HepG2 (cell line): ENCODE data around the gene FRMD4A. TPM values are rescaled to one million over a fixed set of nuclear protein-coding genes. Genes with fewer than 3 reads are reported as not detected.

Source experiments
- ATAC-seq: fragments of 200-7000 bp; cut with Tn5 transposase; 3 replicates; pipeline ENCODE4 v1.9.1; 2020; ENCODE audit warnings: mild to moderate bottlenecking, moderate library complexity
- BruUV-seq: library from RNA; stranded (reverse); fragments of 400-500 nt; replicated peaks from 2 replicates; lab custom pipeline; 2021; lab: Mats Ljungman, UMichigan
- CTCF ChIA-PET: fragments of 300-600 bp; formaldehyde crosslinking; extraction: SDS; loops from one replicate; lab custom pipeline; 2021; ENCODE audit warnings: low total read pairs, inconsistent platforms, low intra/inter-chr PET ratio; lab: Yijun Ruan, JAX
- POLR2A ChIA-PET: fragments of 350-600 bp; sonication (Branson Sonifier 250); formaldehyde crosslinking; loops from one replicate; lab custom pipeline; 2020; ENCODE audit warnings: antibody characterized with exemption, inconsistent platforms; lab: Yijun Ruan, JAX
- DNase-seq: peaks from one replicate; pipeline ENCODE4 v3.0.0-alpha.2; 2015; ENCODE audit warnings: low spot score
- FAIRE-seq: peaks from 3 replicates; lab custom pipeline; 2011; peaks lifted over from hg19 to GRCh38; lab: Jason Lieb, UNC
- H2AFZ ChIP-seq: one replicate; pipeline ENCODE4 v1.6.1; 2011; ENCODE audit warnings: low read length, inconsistent platforms
- H3K27ac ChIP-seq: fragments of 300-600 bp; 3 replicates; pipeline ENCODE4 v1.8.0; 2011; ENCODE audit warnings: mixed run types, mild to moderate bottlenecking, mixed read lengths, low read length, inconsistent platforms; ENCODE audit not compliant: insufficient read depth; ENCODE audit errors: extremely low read length
- H3K27me3 ChIP-seq, 2 experiments: fragments of 200-600 bp in 1 of 2; 2 replicates in 1 of 2; 3 replicates in 1 of 2; pipeline versions ENCODE4 v1.6.0 to v1.8.0; 2011; ENCODE audit warnings: low read length in 2 of 2, mild to moderate bottlenecking in 2 of 2, moderate library complexity in 2 of 2, inconsistent platforms in 1 of 2; ENCODE audit not compliant: insufficient read depth in 2 of 2, control insufficient read depth in 1 of 2
- H3K36me3 ChIP-seq, 2 experiments: fragments of 200-600 bp in 1 of 2; replicated peaks in 1 of 2; 2 replicates in 1 of 2; 3 replicates in 1 of 2; pipeline versions ENCODE4 v1.5.1 to v1.8.0; 2011; ENCODE audit warnings: low read length in 2 of 2, inconsistent platforms in 1 of 2; ENCODE audit not compliant: insufficient read depth in 2 of 2, control insufficient read depth in 1 of 2
- H3K4me1 ChIP-seq: 2 replicates; pipeline ENCODE4 v1.5.1; 2012; ENCODE audit warnings: low read length, inconsistent platforms; ENCODE audit not compliant: insufficient read depth
- H3K4me2 ChIP-seq: 2 replicates; pipeline ENCODE4 v1.6.0; 2011; ENCODE audit warnings: low read depth, low read length, inconsistent platforms
- H3K4me3 ChIP-seq, 3 experiments: fragments of 200-600 bp in 1 of 3; sonication (generic), shearing (Covaris generic) in 1 of 3; replicated peaks in 1 of 3; 2 replicates each; pipeline ENCODE4 v1.5.1; 2011 to 2016; ENCODE audit warnings: low read length in 3 of 3, inconsistent platforms in 2 of 3, low read depth in 2 of 3, mild to moderate bottlenecking in 2 of 3, control low read depth in 1 of 3, mixed read lengths in 1 of 3; ENCODE audit not compliant: insufficient read depth in 1 of 3
- H3K79me2 ChIP-seq: one replicate; pipeline ENCODE4 v1.6.1; 2011; ENCODE audit warnings: low read length, inconsistent platforms; ENCODE audit not compliant: insufficient read depth
- H3K9ac ChIP-seq: 2 replicates; pipeline ENCODE4 v1.6.0; 2011; ENCODE audit warnings: mild to moderate bottlenecking, low read depth, low read length, inconsistent platforms; ENCODE audit not compliant: insufficient read depth
- H3K9me3 ChIP-seq: 2 replicates; pipeline ENCODE4 v1.5.1; 2012; ENCODE audit warnings: mild to moderate bottlenecking, low read length
- H4K20me1 ChIP-seq: 2 replicates; pipeline ENCODE4 v1.6.0; 2011; ENCODE audit warnings: inconsistent platforms, mild to moderate bottlenecking, low read length, moderate library complexity; ENCODE audit not compliant: insufficient read depth
- AHR ChIP-seq: IDR thresholded peaks from 2 replicates; pipeline ENCODE4 v1.6.1; 2018; ENCODE audit warnings: missing genetic modification reagents, missing compliant biosample characterization
- CBX5 ChIP-seq: sonication (generic); formaldehyde crosslinking; IDR thresholded peaks from 2 replicates; pipeline ENCODE4 v1.4.0; 2020; ENCODE audit warnings: missing genetic modification reagents, borderline replicate concordance
- EEA1 ChIP-seq: sonication (generic); formaldehyde crosslinking; IDR thresholded peaks from 2 replicates; pipeline ENCODE4 v1.5.1; 2020; ENCODE audit warnings: mild to moderate bottlenecking, missing genetic modification reagents, borderline replicate concordance
- EHMT2 ChIP-seq: fragments of 200-600 bp; sonication (generic); IDR thresholded peaks from 2 replicates; pipeline ENCODE4 v1.7.0; 2017; ENCODE audit warnings: antibody characterized with exemption, low read depth, low read length, borderline replicate concordance
- FOXA3 ChIP-seq: IDR thresholded peaks from 2 replicates; pipeline ENCODE4 v1.6.1; 2016; ENCODE audit warnings: missing genetic modification reagents, missing compliant biosample characterization
- KAT8 ChIP-seq: IDR thresholded peaks from 2 replicates; pipeline ENCODE4 v1.6.1; 2016; ENCODE audit warnings: missing genetic modification reagents, missing compliant biosample characterization
- MATR3 ChIP-seq: sonication (generic); formaldehyde crosslinking; IDR thresholded peaks from 2 replicates; pipeline ENCODE4 v1.4.0; 2020; ENCODE audit warnings: missing genetic modification reagents
- MXI1 ChIP-seq: IDR thresholded peaks from 3 replicates; pipeline ENCODE4 v1.6.1; 2012; ENCODE audit warnings: low read depth, low read length, inconsistent platforms, borderline replicate concordance
- POLR2A ChIP-seq, 2 experiments: IDR thresholded peaks; 2 replicates each; pipeline ENCODE4 v1.6.1; 2011; ENCODE audit warnings: low read depth in 2 of 2, low read length in 2 of 2, mild to moderate bottlenecking in 1 of 2, moderate library complexity in 1 of 2; ENCODE audit not compliant: insufficient read depth in 1 of 2
- SNAPC5 ChIP-seq: sonication (generic); formaldehyde crosslinking; IDR thresholded peaks from 2 replicates; pipeline ENCODE4 v1.8.1; 2023; ENCODE audit warnings: mild to moderate bottlenecking, missing genetic modification reagents, borderline replicate concordance
- STAT5B ChIP-seq: sonication (generic); formaldehyde crosslinking; IDR thresholded peaks from 2 replicates; pipeline ENCODE4 v1.4.0; 2020; ENCODE audit warnings: missing genetic modification reagents
- TERF1 ChIP-seq: sonication (generic); formaldehyde crosslinking; IDR thresholded peaks from 2 replicates; pipeline ENCODE4 v1.8.0; 2022; ENCODE audit warnings: mild to moderate bottlenecking, missing genetic modification reagents, moderate library complexity
- TRIM22 ChIP-seq: fragments of 450-650 bp; IDR thresholded peaks from 2 replicates; pipeline ENCODE4 v1.6.1; 2017
- ZBTB20 ChIP-seq: sonication (generic); formaldehyde crosslinking; IDR thresholded peaks from 2 replicates; pipeline ENCODE4 v1.8.1; 2023; ENCODE audit warnings: missing genetic modification reagents, low read depth, mild to moderate bottlenecking, borderline replicate concordance
- ZBTB3 ChIP-seq: sonication (generic); formaldehyde crosslinking; IDR thresholded peaks from 2 replicates; pipeline ENCODE4 v1.4.0; 2020; ENCODE audit warnings: low read depth, mild to moderate bottlenecking, moderate library complexity, missing genetic modification reagents, borderline replicate concordance
- ZFP90 ChIP-seq: sonication (generic); formaldehyde crosslinking; IDR thresholded peaks from 2 replicates; pipeline ENCODE4 v1.8.0; 2022; ENCODE audit warnings: missing genetic modification reagents, mild to moderate bottlenecking, inconsistent platforms, borderline replicate concordance
- ZNF441 ChIP-seq: sonication (generic); formaldehyde crosslinking; IDR thresholded peaks from 2 replicates; pipeline ENCODE4 v1.7.0; 2021; ENCODE audit warnings: missing genetic modification reagents, borderline replicate concordance
- ZNF556 ChIP-seq: sonication (generic); formaldehyde crosslinking; IDR thresholded peaks from 2 replicates; pipeline ENCODE4 v1.4.0; 2020; ENCODE audit warnings: mild to moderate bottlenecking, missing genetic modification reagents, borderline replicate concordance
- ZNF816 ChIP-seq: sonication (generic); formaldehyde crosslinking; IDR thresholded peaks from 2 replicates; pipeline ENCODE4 v1.8.0; 2022; ENCODE audit warnings: missing genetic modification reagents, mild to moderate bottlenecking, borderline replicate concordance
- WGBS: methylation state at CpG from one replicate; pipeline ENCODE4 v1.1.6; 2017; ENCODE audit warnings: low lambda C conversion rate; 5-methylcytosine and 5-hydroxymethylcytosine counted together
- in situ Hi-C: cut with HindIII; loops from 2 replicates; pipeline ENCODE4 v1.10.0; 2017; ENCODE audit warnings: low pct_unique_long_range_greater_than_20kb; ENCODE audit not compliant: extremely low pct_ligation_motif_present
- intact Hi-C: fragments of 100-400 bp; cut with micrococcal nuclease; formaldehyde crosslinking; loops from one replicate; pipeline ENCODE4 v1.10.0; 2022; ENCODE audit not compliant: unreplicated experiment
- polyA plus RNA-seq, 8 experiments: library from polyadenylated mRNA; depleted of rRNA in 3 of 8; stranded (reverse) in 7 of 8; unstranded in 1 of 8; fragments of >200 nt; fragmentation: Illumina TruSeq in 4 of 8; extraction: Trizol in 4 of 8; gene quantifications; 2 replicates each; pipeline versions ENCODE4 v1.2.1 to v1.2.3, GENCODE V29; 2011 to 2016; ENCODE audit warnings: low read depth in 4 of 8, missing spikeins in 1 of 8, mixed read lengths in 1 of 8; ENCODE audit not compliant: insufficient read depth in 1 of 8
- total RNA-seq, 5 experiments: library from RNA; depleted of rRNA; stranded (reverse); fragments of >200 nt; fragmentation: Illumina TruSeq; extraction: Trizol; gene quantifications; 2 replicates each; pipeline ENCODE4 v1.2.3, GENCODE V29; 2016; ENCODE audit warnings: low read depth in 1 of 5

FRMD4A gene
- total and polyA plus RNA-seq, 2 of the 13 experiments (the other 11 are each of a cell fraction or from before 2014, with no cell fraction given), result 0.09 to 0.26 TPM

- Histone ChIP-seq H3K27me3 (peaks cover 1 to 5% of the 10 kb centered on the region in 2 experiments; a peak in 3 of 5 replicates), H3K9ac (no peak overlapping the region), H3K4me2 (no peak overlapping the region), H3K36me3 (no peaks in the 10 kb centered on the region), H3K9me3 (no peaks in the 10 kb centered on the region), H3K79me2 (no peaks in the 10 kb centered on the region), H3K4me1 (no peaks in the 10 kb centered on the region), H4K20me1 (no peaks in the 10 kb centered on the region), H3K4me3 (no peak overlapping the region), H3K27ac (no peak overlapping the region), H2AFZ (no peak overlapping the region)
- TF ChIP-seq CBX5 (CRISPR knock-in tag), result no peak
- TF ChIP-seq KAT8 (CRISPR knock-in tag), result no peak
- no peak for TF ChIP-seq STAT5B (CRISPR knock-in tag)
- TF ChIP-seq TERF1 (CRISPR knock-in tag), result no peak
- TF ChIP-seq SNAPC5 (CRISPR knock-in tag), result no peak
- no peak for TF ChIP-seq TRIM22
- TF ChIP-seq ZNF441 (CRISPR knock-in tag), result no peak
- no peak for TF ChIP-seq ZFP90
- TF ChIP-seq EHMT2, result no peak
- TF ChIP-seq AHR, result no peak
- no peak for TF ChIP-seq EEA1 (CRISPR knock-in tag)
- TF ChIP-seq MATR3 (CRISPR knock-in tag), result no peak
- TF ChIP-seq ZBTB3 (CRISPR knock-in tag), result no peak
- no peak for TF ChIP-seq FOXA3
- no peak for TF ChIP-seq ZNF556 (CRISPR knock-in tag)
- no peak for TF ChIP-seq MXI1
- no peak for TF ChIP-seq POLR2A (IDR thresholded peaks at IDR 0.05; ENCODE audit: insufficient read depth in 1 of 2, low read depth in 2 of 2, low read length in 2 of 2)
- TF ChIP-seq ZBTB20 (CRISPR knock-in tag), result no peak
- no peak for TF ChIP-seq ZNF816 (CRISPR knock-in tag)
- no peak for DNase-seq
- BruUV-seq, result no TSS peak
- ChIA-PET CTCF (no interaction called here), POLR2A (no interaction called here)
- ATAC-seq, result no peak
- in situ Hi-C loops (loop anchor here (25.0 kb wide), 1 partner anchor 621 kb away; no protein-coding TSS in a partner anchor), intact Hi-C loops (loop anchor here (10.0 kb wide), 2 partner anchors 133 to 283 kb away; no protein-coding TSS in a partner anchor)
- WGBS, result 58% methylated on average over 5 of the region's 5 CpGs
- no peak for FAIRE-seq
Measured at GRCh38 chr10:14191407-14191806, 139.3 kb downstream of the FRMD4A start.
